GM23248 (cell line): ENCODE measurements around the gene TENM4.

Source experiments
- EZH2 ChIP-seq: fragments of 200-600 bp; sonication (generic); IDR thresholded peaks from 2 replicates; pipeline ENCODE4 v1.6.1; 2018; ENCODE audit warnings: antibody characterized with exemption, mild to moderate bottlenecking; ENCODE audit not compliant: insufficient read depth, poor library complexity, severe bottlenecking
- EZH2phosphoT487 ChIP-seq: fragments of 200-600 bp; sonication (generic); IDR thresholded peaks from 2 replicates; pipeline ENCODE4 v1.6.1; 2018; ENCODE audit warnings: antibody characterized with exemption, moderate library complexity, mild to moderate bottlenecking, low read depth; ENCODE audit not compliant: insufficient read depth

DNA sequence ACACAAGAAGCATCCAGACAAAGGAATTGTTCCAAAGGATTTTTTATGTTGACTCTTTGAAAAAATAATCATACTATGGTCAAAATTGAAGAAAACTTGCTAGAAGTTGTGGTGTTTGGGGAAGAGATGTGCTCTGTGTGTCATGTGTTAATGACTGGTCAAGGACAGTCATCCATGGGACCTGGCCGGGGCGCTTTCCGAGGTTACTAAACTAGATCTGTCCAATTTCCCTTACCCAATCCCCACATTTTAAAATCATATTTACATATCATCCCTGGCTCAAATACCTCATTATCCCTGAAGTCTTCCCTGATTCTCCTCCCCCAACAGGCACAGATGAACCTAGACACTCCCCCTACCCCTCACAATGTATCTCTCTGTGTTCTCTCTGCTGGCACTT is 289.4 kb downstream of the TENM4 start:
- TF ChIP-seq EZH2, result no peak
- TF ChIP-seq EZH2phosphoT487, result no peak
